Sigmoid colon (tissue), 3 donors: ENCODE measurements around the gene SYNPO.

Source experiments
- CTCF ChIP-seq, 4 experiments: fragments of 450-650 bp in 3 of 4; fragments of 200-600 bp in 1 of 4; IDR thresholded peaks; one replicate each; pipeline ENCODE4 v1.5.1; 2016 to 2019; ENCODE audit warnings: antibody characterized with exemption in 4 of 4, mild to moderate bottlenecking in 3 of 4, moderate library complexity in 2 of 4
- POLR2A ChIP-seq, 2 donors: fragments of 450-650 bp; IDR thresholded peaks; one replicate each; pipeline ENCODE4 v1.6.1; 2016; ENCODE audit warnings: antibody characterized with exemption in 2 of 2, mild to moderate bottlenecking in 2 of 2, moderate library complexity in 2 of 2

- TF ChIP-seq CTCF (IDR thresholded peaks at IDR 0.05): no peak
- no peak for TF ChIP-seq POLR2A (IDR thresholded peaks at IDR 0.05)
Measured at GRCh38 chr5:150675069-150675468, 34.6 kb downstream of the SYNPO start.
